Body of pancreas (tissue), 4 donors: ENCODE results near the gene LSM11.

Source experiments
- POLR2A ChIP-seq, 3 donors: fragments of 450-650 bp; IDR thresholded peaks; one replicate each; pipeline ENCODE4 v1.6.1; 2016; ENCODE audit warnings: antibody characterized with exemption in 3 of 3, mild to moderate bottlenecking in 2 of 3
- TF ChIP-seq, protein P1 (sequence below), 7 experiments: fragments of 450-650 bp in 4 of 7; fragments of 200-600 bp in 3 of 7; sonication (generic) in 3 of 7; IDR thresholded peaks; one replicate each; pipeline ENCODE4 v1.5.1; 2016 to 2019; ENCODE audit warnings: antibody characterized with exemption in 7 of 7

- TF ChIP-seq, protein P1, sequence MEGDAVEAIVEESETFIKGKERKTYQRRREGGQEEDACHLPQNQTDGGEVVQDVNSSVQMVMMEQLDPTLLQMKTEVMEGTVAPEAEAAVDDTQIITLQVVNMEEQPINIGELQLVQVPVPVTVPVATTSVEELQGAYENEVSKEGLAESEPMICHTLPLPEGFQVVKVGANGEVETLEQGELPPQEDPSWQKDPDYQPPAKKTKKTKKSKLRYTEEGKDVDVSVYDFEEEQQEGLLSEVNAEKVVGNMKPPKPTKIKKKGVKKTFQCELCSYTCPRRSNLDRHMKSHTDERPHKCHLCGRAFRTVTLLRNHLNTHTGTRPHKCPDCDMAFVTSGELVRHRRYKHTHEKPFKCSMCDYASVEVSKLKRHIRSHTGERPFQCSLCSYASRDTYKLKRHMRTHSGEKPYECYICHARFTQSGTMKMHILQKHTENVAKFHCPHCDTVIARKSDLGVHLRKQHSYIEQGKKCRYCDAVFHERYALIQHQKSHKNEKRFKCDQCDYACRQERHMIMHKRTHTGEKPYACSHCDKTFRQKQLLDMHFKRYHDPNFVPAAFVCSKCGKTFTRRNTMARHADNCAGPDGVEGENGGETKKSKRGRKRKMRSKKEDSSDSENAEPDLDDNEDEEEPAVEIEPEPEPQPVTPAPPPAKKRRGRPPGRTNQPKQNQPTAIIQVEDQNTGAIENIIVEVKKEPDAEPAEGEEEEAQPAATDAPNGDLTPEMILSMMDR (IDR thresholded peaks at IDR 0.05), result no peak
- TF ChIP-seq POLR2A (IDR thresholded peaks at IDR 0.05), result no peak
These were observed 5.4 kb downstream of the LSM11 start for GRCh38 chr5:157748760-157749461.
